Keratinocyte (primary cell): ENCODE data around the gene SMCO2. TPM values are rescaled to one million over a fixed set of nuclear protein-coding genes. Genes with fewer than 3 reads are reported as not detected.

Source experiments
- DNase-seq: peaks from one replicate; pipeline ENCODE4 v3.0.0-alpha.2; 2011; ENCODE audit warnings: low read depth, missing footprints, low spot score
- FAIRE-seq: peaks from 2 replicates; lab custom pipeline; 2011; peaks lifted over from hg19 to GRCh38; lab: Jason Lieb, UNC
- H2AFZ ChIP-seq: 2 replicates; pipeline ENCODE4 v1.6.0; 2012; ENCODE audit warnings: low read length, control low read depth, inconsistent platforms; ENCODE audit not compliant: control insufficient read depth
- H3K27ac ChIP-seq: 2 replicates; pipeline ENCODE4 v1.5.1; 2011; ENCODE audit warnings: low read length; ENCODE audit not compliant: control insufficient read depth, insufficient read depth
- H3K27me3 ChIP-seq: 3 replicates; pipeline ENCODE4 v1.6.0; 2011; ENCODE audit warnings: low read length; ENCODE audit not compliant: control insufficient read depth, insufficient read depth; ENCODE audit errors: extremely low read depth
- H3K36me3 ChIP-seq, 2 experiments: 2 replicates in 1 of 2; 3 replicates in 1 of 2; pipeline ENCODE4 v1.5.1; 2011; ENCODE audit warnings: low read length in 2 of 2, mild to moderate bottlenecking in 1 of 2; ENCODE audit not compliant: control insufficient read depth in 2 of 2, insufficient read depth in 2 of 2; ENCODE audit errors: extremely low read depth in 1 of 2
- H3K4me1 ChIP-seq: 3 replicates; pipeline ENCODE4 v1.5.1; 2011; ENCODE audit warnings: low read length; ENCODE audit not compliant: control insufficient read depth, insufficient read depth; ENCODE audit errors: extremely low read depth
- H3K4me2 ChIP-seq: 3 replicates; pipeline ENCODE4 v1.6.0; 2011; ENCODE audit warnings: low read depth, low read length; ENCODE audit not compliant: control insufficient read depth, insufficient read depth; ENCODE audit errors: extremely low read depth
- H3K4me3 ChIP-seq, 3 experiments: fragments of 200-600 bp in 1 of 3; sonication (generic) in 1 of 3; 2 replicates in 2 of 3; 3 replicates in 1 of 3; pipeline ENCODE4 v1.5.1; 2011 to 2016; ENCODE audit warnings: low read length in 3 of 3, mild to moderate bottlenecking in 3 of 3, control low read depth in 2 of 3, inconsistent platforms in 1 of 3, low read depth in 1 of 3, mixed read lengths in 1 of 3, mixed run types in 1 of 3, moderate library complexity in 1 of 3; ENCODE audit not compliant: control insufficient read depth in 2 of 3, insufficient read depth in 2 of 3; ENCODE audit errors: extremely low read depth in 1 of 3
- H3K79me2 ChIP-seq: 2 replicates; pipeline ENCODE4 v1.6.0; 2012; ENCODE audit warnings: low read length; ENCODE audit not compliant: control insufficient read depth, insufficient read depth
- H3K9ac ChIP-seq: 3 replicates; pipeline ENCODE4 v1.6.0; 2011; ENCODE audit warnings: low read length; ENCODE audit not compliant: control insufficient read depth, insufficient read depth; ENCODE audit errors: extremely low read depth
- H3K9me1 ChIP-seq: 3 replicates; pipeline ENCODE4 v1.6.0; 2011; ENCODE audit warnings: low read length; ENCODE audit not compliant: control insufficient read depth, insufficient read depth; ENCODE audit errors: extremely low read depth
- H3K9me3 ChIP-seq: 2 replicates; pipeline ENCODE4 v1.5.1; 2012; ENCODE audit warnings: low read depth, low read length; ENCODE audit not compliant: control insufficient read depth
- H4K20me1 ChIP-seq: 3 replicates; pipeline ENCODE4 v1.6.0; 2011; ENCODE audit warnings: low read length; ENCODE audit not compliant: control insufficient read depth, insufficient read depth; ENCODE audit errors: extremely low read depth
- CTCF ChIP-seq, 3 experiments: IDR thresholded peaks in 1 of 3; conservative IDR thresholded peaks in 1 of 3; optimal IDR thresholded peaks in 1 of 3; 2 replicates in 2 of 3; 3 replicates in 1 of 3; pipeline versions ENCODE3 to v1.5.1; 2011; ENCODE audit warnings: low read length in 3 of 3, mild to moderate bottlenecking in 3 of 3, moderate library complexity in 2 of 3, control low read depth in 1 of 3, inconsistent platforms in 1 of 3; ENCODE audit not compliant: insufficient read depth in 2 of 3; ENCODE audit errors: extremely low read depth in 1 of 3
- EZH2 ChIP-seq: IDR thresholded peaks from one replicate; pipeline ENCODE4 v1.6.1; 2012; ENCODE audit warnings: inconsistent platforms, mild to moderate bottlenecking, low read length, moderate library complexity
- dilution Hi-C: fragments of 300-500 bp; cut with MboI; formaldehyde crosslinking; loops from one replicate; pipeline ENCODE4 v1.7.0; 2020; ENCODE audit warnings: low sequenced_read_pairs; ENCODE audit not compliant: extremely low pct_ligation_motif_present
- polyA plus RNA-seq, 5 experiments: library from polyadenylated mRNA; depleted of rRNA in 3 of 5; stranded (reverse) in 3 of 5; stranded (forward) in 1 of 5; unstranded in 1 of 5; fragments of >200 nt; gene quantifications; 1 replicate in 1 of 5; 2 replicates in 3 of 5; 3 replicates in 1 of 5; pipeline versions ENCODE4 v1.2.1 to v1.2.3, GENCODE V29; 2011 to 2012; ENCODE audit warnings: missing spikeins in 2 of 5, low read depth in 1 of 5, low replicate concordance in 1 of 5

Gene SMCO2
- polyA plus RNA-seq, 1 donor (not counting 4 experiments of a cell fraction or from before 2014, with no cell fraction given): 0.49 TPM

- peaks cover 86% of the 10 kb centered on the region for H3K79me2 ChIP-seq
- no peak for FAIRE-seq
- DNase-seq: no peak
These were observed 104.8 kb downstream of the SMCO2 start for GRCh38 chr12:27551172-27551840.

More at GRCh38 chr12:27551172-27551840, 104.8 kb downstream of the SMCO2 start:
- Histone ChIP-seq H3K4me3 (peak overlapping the region in 1 of 3 experiments; percentile 25), H3K36me3 (peaks cover 0 to 5% of the 10 kb centered on the region in 2 experiments), H3K4me1 (peaks cover 82% of the 10 kb centered on the region), H4K20me1 (no peaks in the 10 kb centered on the region), H3K4me2 (peak overlapping the region; percentile 93), H2AFZ (no peak overlapping the region), H3K9ac (peak overlapping the region; percentile 26), H3K27me3 (no peaks in the 10 kb centered on the region), H3K9me3 (no peaks in the 10 kb centered on the region), H3K9me1 (peaks cover 2% of the 10 kb centered on the region), H3K27ac (peak overlapping the region; percentile 94)
- no peak for TF ChIP-seq CTCF (optimal IDR thresholded peaks at IDR 0.05 in 1 of 3, IDR thresholded peaks at IDR 0.05 in 1 of 3, conservative IDR thresholded peaks at IDR 0.05 in 1 of 3; ENCODE audit: extremely low read depth in 1 of 3, insufficient read depth in 2 of 3, low read length in 3 of 3)
- no peak for TF ChIP-seq EZH2
- dilution Hi-C loops: no loop called here

Other genes with a start within 250 kb of the SMCO2 start
- gene STK38L, start 202.4 kb upstream of the SMCO2 start, polyA plus RNA-seq: 8.6 to 25.4 TPM (median 19.0 TPM) in 3 replicates
- 12.5 to 33.6 TPM (median 28.1 TPM) in 3 replicates for gene BMAL2, start 113.9 kb upstream of the SMCO2 start, polyA plus RNA-seq
- 53.6 to 83.5 TPM (median 62.0 TPM) in 3 replicates for gene PPFIBP1, start 77.5 kb downstream of the SMCO2 start, polyA plus RNA-seq
- 0.59 to 1.8 TPM (median 1.6 TPM) in 3 replicates for gene REP15, start 249.7 kb downstream of the SMCO2 start, polyA plus RNA-seq